GM11168 (cell line): ENCODE measurements around the gene ITFG1.
"Not testable (repeated sequence)": the region's sequence is repeated elsewhere in the genome, so short reads cannot be mapped to it uniquely, and the experiment has no call there.

Experiments used
- in situ Hi-C: fragments of 300-500 bp; cut with MboI; formaldehyde crosslinking; loops from one replicate; pipeline ENCODE4 v1.12.0; 2022; ENCODE audit warnings: low sequenced_read_pairs; ENCODE audit not compliant: unreplicated experiment

The ITFG1 gene

DNA sequence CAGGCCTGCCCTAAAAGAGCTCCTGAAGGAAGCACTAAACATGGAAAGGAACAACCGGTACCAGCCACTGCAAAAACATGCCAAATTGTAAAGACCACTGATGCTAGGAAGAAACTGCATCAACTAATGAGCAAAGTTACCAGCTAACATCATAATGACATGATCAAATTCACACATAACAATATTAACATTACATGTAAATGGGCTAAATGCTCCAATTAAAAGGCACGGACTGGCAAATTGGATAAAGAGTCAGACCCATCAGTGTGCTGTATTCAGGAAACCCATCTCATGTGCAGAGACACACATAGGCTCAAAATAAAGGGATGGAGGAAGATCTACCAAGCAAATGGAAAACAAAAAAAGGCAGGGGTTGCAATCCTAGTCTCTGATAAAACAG lies 111.8 kb downstream of the ITFG1 start:
- in situ Hi-C loops: not testable (repeated sequence)

DNA sequence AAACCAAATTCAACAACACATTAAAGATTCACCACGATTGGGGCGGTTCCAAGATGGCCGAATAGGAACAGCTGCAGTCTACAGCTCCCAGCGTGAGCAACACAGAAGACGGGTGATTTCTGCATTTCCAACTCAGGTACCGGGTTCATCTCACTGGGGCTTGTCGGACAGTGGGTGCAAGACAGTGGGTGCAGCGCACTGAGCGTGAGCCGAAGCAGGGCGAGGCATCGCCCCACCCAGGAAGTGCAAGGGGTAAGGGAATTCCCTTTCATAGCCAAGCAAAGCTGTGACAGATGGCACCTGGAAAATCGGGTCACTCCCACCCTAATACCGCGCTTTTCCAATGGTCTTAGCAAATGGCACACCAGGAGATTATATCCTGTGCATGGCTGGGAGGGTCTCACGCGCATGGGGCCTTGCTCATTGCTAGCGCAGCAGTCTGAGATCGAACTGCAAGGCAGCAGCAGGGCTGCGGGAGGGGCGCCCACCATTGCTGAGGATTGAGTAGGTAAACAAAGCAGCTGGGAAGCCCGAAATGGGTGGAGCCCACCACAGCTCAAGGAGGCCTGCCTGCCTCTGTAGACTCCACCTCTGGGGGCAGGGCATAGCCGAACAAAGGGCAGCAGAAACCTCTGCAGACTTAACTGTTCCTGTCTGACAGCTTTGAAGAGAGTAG lies 113.7 kb downstream of the ITFG1 start:
- in situ Hi-C loops: not testable (repeated sequence)

DNA sequence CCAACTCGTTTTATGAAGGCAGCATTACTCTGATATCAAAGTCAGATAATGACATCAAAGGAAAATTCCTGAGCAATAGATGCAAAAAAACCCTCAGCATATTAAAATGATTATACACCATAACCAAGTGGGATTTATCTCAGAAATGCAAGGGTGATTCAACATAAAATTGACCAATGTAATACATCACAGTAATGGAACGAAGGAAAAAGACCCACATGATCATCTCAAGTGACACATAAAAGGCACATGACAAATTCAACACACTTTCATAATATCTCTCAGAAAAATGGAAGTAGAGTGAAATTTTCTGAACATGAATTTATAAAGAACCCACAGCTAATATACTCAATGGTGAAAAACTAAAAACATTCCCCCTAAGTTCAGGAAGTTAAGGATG lies 118.8 kb downstream of the ITFG1 start:
- in situ Hi-C loops: no loop called here

DNA sequence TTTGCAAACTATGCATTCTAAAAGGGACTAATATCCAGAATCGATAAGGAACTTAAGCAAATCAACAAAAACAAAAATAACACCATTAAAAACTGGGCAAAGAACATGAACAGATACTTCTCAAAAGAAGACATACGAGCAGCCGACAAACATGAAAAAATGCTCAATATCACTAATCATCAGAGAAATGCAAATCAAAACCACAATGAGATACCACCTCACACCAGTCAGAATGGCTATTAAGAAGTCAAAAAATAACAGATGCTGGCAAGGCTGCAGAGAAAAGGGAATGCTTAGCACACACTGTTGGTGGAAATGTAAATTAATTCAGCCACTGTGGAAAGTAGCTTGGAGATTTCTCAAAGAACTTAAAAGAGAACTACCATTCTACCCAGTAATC lies 130.3 kb downstream of the ITFG1 start:
- in situ Hi-C loops: not testable (repeated sequence)

GRCh38 chr16:47324309-47324708 lies 136.6 kb downstream of the ITFG1 start:
- in situ Hi-C loops: not testable (repeated sequence)

DNA sequence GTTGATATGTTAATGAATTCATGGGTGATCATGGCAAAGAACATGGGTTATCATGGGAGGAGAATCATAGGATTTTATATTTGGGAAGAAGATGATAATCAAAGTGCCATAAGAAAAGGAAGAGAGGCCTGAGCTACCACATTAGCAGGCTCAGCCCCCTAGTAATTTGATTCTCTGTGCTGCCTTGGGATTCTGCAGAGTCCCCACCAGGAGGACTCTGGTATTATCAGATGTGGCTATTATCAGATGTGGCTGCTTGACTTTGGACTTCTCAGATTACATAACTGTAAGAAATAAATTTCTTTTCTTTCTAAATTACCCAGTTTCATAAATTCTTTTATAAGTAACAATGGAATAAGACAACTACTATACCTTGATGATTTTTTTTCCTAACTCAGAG lies 137.6 kb downstream of the ITFG1 start:
- in situ Hi-C loops: no loop called here

DNA sequence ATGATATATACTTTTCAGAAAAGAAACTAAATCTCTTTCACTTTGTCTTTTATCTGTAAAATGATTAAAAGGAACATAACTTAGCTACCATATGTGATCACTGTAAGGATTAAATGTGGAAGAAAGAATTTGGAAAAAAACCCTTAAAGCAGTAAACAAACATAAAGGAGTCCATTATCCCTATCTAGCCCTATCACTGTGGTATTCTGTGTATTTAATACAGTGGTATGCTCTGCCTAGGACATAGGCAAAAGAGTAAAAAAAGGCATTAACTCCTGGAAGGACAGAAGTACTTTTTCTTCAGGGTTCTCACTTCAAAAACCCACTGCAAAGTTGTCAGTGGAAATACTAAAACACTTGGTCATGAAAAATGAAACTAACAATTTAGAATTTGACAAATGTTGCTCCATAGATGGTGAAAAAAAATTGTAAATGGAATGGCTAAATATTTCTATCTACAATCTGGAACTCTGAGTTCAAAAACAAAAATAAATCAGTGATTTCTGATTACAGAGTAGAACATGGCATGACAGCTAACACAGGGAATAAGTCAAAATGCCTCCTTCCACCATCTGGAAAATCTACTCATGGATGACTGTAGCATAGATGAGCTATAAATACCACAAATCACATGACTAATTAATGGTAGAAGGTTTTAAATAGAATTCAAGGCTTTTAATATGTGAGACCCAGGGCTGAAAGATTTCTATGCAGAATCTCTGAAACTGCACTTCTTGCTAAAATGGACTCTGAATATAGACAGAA lies 140.1 kb downstream of the ITFG1 start:
- in situ Hi-C loops: no loop called here

DNA sequence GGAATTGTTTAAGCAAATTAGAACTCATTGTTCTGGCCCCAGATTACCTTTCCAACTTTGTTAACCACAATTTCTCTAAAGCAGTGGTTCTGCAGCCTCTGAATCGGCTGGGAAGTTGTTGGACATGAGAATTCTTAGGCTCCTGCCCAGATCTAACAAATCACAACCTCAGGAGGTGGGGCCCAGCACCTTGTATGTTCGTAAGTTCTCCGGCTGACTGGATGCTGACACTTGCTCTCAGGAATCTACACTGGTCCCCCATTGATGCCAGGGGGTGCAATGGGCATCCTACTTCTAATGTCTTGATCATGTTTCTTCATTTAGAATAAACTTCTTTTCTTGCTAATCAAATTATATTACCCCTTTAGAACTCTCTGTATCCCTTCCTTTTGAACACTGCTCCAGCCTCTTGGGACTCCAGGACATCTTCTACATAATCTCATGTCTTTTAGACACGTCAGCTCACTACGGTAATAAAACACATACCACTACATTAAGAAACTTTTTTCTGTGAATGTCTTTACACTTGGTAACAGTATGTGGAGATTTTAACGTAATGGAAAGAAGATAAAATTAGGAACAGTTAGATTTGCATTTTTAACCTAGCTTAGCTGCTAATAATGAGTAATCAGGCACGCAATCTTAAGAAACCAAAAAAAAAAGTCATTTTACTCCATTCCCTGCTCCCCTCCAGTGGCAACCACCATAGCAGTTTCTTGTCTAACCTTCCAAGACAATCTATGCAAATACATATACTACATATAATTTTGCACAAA lies 143.2 kb downstream of the ITFG1 start:
- in situ Hi-C loops: no loop called here

- in situ Hi-C loops: no loop called here
Observed at GRCh38 chr16:47316442-47317015, 144.3 kb downstream of the ITFG1 start.

DNA sequence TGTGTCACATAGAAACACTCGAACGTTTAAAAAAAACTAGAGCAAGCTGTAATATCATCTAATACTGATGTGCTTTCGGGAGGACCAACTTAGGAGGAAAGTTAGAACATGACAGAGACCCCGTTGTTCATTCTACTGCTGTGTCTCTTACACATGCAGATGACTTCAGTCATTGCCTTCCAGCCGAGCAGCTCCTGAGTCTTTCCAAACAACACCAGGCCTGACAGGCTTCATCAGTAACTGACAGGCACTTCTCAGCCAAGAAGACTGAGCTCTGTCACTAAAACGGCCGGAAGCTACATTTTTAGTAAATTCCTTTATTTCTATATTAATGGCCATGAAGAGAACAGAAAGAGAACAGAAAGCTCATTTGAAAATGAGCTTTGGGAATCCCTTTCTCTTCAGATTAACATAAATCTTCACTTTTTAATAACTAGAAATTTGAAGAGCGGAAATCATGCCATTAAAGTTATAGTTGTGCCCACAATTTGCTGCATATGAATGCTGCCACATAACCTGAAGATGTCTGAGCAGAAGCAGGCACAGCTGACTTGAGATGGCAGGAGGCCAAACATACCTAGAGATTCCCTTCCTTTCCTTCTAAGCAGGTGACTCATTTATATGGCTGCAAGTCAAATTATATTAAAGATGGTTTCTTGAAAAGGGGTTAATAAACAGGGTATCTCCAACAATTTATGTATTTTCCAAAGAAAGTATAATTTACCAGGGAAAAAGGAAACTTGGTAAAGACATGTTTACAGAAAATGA lies 148.9 kb downstream of the ITFG1 start:
- in situ Hi-C loops: no loop called here

- in situ Hi-C loops: no loop called here
Observed at GRCh38 chr16:47310792-47311211, 150.1 kb downstream of the ITFG1 start.

- in situ Hi-C loops: no loop called here
Observed at GRCh38 chr16:47309581-47310312, 151.1 kb downstream of the ITFG1 start.

DNA sequence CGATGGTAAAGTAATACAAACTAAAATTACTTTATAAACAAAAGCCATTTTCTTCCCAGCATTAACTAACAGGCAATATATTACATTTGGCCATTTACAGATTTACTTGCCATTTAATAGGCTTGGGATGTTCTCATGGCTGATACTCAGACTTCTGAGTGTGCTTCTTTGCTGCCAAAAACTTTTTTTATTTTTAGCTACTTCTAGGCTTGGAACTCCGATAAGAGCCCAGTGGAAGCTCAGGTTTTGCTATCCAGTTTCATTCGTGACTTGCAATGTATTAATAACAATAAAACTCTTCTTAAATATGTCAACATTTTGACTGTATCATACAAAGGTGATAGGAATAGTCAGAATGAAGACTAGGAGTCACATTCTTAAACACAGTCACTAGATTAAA lies 152.3 kb downstream of the ITFG1 start:
- in situ Hi-C loops: no loop called here

DNA sequence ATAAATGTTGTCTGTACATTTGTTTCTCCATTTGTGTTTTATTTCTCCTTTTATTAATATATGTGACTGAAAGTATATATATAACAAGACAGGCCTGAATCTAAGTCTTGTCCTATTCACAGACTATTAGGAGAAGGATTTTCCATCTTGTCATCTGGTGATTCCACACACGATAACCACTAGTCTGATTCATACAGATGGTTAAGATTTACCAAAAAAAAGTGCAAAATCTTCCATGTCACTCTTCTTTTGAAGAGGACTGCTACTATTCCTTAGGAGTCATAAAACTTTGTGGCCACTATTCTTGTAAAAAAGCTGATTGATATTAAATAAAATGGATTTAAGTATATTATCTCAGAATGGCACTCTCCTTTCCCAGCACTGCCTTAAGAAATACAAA lies 156.3 kb downstream of the ITFG1 start:
- in situ Hi-C loops: no loop called here

DNA sequence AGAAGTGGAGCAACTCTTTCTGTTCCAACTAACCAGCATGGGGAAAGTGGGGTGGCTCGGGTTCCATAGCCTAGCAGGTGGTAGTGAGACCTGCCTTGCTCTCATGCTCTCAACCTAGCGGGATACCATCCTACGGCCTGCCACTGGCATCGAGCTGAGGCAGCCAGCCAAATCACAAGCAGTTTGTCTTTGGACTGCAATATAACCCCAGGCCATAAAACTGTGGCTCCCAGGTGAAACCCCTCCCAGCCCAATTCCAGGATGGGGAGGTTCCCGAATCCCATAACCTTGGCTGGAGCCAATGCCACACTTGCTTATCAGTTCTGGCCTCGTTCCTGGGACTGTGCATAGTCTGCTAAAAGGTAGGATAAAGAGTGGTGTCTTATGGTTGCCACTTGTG lies 161.3 kb downstream of the ITFG1 start:
- in situ Hi-C loops: no loop called here

DNA sequence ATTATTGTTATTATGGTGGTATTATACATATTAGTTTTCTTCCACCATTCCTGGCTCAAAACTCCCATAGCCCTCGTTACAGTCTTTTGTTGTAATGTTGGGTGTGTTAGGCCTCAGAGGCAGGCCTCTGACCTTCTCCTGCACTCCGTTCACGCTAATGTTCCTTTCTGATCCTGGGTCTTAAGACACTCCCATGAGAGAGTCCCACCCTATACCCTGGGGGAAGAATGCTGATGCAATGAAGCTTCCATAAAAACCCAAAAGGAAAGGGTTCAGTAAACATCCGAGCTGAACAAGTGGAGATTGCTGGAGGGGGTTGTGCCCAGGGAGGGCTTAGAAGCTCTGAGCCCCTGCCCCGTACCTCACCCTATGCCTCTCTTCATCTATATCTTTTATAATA lies 175.9 kb downstream of the ITFG1 start:
- in situ Hi-C loops: no loop called here

DNA sequence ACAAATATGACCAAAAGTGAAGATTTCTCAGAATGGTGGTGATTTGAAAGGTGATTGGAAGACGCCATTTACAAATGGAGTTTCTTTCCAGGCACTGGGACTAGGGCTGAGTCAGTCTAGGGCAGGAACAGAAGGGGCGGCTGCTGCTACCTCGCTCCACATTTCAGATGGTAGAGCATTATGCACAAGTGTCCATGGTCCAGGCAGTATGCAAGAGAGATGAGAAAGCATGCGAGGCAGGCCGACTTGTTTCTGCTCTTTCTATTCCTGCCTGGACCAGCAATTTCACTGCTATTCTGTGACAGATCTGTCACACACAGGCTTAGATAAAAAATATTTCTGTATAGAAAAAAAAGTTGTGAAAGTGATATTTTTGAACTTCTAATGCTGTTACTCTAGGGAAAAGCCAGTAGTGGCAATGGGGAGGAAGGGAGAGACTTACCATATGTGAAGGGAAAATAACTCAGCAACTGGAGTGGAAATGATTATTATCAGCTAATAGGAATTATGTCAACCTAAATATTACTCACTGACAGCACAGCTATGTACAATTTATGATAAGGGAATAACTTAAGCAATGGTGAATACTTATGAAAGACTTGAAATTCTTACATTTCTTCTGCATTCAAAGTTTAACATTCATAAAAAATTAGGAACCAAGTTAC lies 182.4 kb downstream of the ITFG1 start:
- in situ Hi-C loops: no loop called here

DNA sequence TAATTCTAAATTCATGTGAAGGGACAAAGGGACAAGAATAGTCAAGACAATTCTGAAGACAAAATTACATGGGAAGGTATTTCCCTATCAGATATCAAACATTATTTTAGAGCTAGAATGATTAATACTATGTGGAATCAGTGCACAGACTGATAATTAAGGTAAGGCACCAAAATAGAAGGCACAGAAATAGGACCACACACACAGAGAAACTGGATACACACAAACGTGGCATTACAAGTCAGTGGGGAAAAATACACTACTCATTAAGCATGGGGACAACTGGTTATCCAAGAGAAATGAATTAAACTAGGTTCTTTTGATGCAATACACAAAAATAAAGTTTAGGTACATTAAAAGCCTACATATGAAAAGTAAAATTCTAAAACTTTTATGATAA lies 184.3 kb downstream of the ITFG1 start:
- in situ Hi-C loops: no loop called here

- in situ Hi-C loops: no loop called here
Observed at GRCh38 chr16:47262938-47263337, 197.9 kb downstream of the ITFG1 start.
